GM18907 (cell line): Measurements from ENCODE around the gene ELMOD3.
"Not testable (repeated sequence)": the region's sequence is repeated elsewhere in the genome, so short reads cannot be mapped to it uniquely, and the experiment has no call there.

Experiments
- ATAC-seq: cut with Tn5 transposase; IDR thresholded peaks from one replicate; pipeline ENCODE4 v1.9.1; 2021; ENCODE audit warnings: mild to moderate bottlenecking, moderate library complexity; ENCODE audit not compliant: unreplicated experiment

ELMOD3 gene

DNA sequence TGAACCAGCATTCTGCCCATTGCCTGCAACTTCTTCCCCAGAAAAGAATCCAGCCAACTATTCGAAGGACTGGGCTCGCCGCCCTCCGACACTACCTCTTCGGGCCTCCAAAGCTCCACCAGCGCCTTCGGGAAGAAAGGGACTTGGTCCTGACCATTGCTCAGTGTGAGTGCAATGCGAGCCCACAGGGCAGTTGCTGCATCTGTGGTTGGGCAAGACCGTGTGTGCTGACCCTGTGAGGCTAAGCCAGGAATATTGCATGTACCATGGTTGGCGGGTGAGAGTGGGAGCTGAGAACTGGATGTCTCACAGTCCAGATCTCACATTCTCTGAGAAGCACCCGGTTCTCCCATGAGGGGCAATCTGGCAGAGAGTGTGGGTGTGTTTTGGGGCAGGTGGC, 16.5 kb downstream of the ELMOD3 start:
- no peak for ATAC-seq

DNA sequence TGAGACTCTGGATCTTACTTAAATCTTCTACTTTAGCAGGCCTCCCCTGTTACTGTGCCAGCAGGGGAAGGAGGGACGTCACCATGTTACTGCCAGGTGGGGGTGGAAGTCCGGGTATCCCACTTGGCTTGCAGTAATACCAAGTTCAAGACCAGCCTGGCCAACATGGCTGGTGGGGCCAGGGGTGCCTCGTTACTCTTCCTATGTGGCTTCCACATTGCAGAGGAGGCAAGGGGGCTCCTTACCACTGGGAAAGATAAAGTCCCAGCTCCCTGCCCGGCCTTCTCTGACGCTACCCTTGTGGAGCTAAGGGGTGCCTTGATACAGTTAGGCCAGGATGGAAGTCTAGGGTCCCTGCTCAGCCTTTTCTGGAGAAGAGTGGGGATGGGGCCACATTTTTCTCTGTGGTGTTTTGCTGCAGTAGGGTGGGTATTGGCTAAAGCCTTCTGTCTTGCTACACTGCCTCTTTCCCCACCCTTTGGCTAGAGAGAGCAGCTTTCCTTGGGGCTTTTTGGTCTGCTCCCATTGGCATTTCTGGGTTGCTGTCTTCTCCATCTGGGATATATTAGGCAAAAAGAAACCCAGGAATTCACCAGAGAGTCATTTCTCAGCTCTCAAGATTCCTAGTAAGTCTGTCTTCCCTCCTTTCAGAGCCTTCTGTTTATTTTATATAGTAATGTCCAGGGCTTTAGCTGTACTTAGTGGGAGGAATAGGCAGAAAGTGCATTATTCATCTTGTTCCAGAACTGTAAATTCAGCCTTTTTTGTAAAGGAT, 21.9 kb downstream of the ELMOD3 start:
- no peak for ATAC-seq

DNA sequence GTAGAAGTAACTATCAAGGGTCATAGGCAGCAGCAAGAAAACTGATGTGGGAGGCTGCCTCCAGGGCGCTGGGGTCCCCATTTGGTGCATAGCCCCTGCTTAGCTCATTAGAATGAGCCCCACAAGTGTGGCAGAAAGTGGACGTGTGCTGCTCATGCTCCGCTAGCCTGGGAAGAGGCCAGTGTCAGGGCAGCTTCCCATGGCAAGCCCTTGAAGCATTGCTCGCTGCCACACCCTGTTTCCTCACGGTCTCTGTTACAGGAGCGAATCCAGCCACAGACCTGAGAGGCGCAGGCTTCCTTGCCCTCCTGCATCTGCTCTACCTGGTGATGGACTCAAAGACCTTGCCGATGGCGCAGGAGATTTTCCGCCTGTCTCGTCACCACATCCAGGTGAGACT, 22.5 kb downstream of the ELMOD3 start:
- ATAC-seq: no peak

DNA sequence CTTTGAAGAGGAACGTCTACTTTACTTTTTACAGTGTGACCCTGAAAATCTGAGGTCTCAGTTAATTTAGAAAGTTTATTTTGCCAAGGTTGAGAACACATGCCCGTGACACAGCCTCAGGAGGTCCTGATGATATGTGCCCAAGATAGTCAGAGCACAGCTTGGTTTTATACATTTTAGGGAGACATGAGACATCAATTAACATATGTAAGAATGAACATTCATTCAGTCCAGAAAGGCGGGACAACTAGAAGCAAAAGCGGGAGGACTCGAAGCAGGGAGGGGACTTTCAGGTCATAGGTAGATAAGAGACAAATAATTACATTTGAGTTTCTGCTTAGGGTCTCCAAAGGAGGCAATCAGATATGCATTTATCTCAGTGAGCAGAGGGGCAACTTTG, 23.7 kb downstream of the ELMOD3 start:
- no peak for ATAC-seq

DNA sequence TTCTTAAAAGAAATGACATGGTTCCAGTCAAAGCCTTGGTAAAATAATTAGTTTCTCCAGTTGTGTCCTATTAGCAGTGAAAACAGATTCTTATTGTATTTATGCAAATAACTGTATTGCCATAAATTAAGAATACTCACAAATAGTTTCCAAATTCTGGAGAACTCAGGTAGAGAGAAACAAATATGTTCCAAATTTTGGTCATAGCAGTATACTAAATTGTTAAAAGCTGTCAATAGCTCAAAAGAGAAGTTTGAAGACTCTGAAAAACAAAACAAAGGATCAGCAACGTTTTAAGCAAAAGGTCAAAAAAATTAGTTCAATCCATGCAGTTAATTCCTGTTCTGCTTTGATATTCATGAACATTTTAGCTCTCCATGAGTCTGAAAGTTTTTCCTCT, 25.5 kb downstream of the ELMOD3 start:
- no peak for ATAC-seq

- ATAC-seq: not testable (repeated sequence)
Observed at GRCh38 chr2:85383151-85383550, 28.6 kb downstream of the ELMOD3 start.

- no peak for ATAC-seq
Observed at GRCh38 chr2:85383850-85384249, 29.3 kb downstream of the ELMOD3 start.

DNA sequence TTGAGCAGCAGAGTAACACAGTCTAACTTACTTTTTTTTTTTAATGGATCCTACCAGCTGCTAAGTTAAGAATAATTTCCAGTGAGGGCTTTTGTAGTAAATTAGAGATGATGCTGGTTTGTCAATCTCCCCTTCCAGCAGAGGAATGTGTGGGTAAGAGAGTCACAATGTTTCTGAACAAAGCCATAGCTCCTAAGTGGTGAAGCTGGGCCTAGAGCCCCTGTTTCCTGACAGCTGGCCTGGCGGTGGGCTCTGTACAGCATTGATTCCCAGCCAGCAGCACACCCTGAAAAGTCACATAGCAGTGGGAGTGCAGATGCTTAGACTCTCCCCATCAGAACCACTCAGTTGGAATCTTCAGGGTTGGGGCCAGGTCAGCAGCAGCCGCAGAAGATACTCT, 31.2 kb downstream of the ELMOD3 start:
- ATAC-seq: no peak

- no peak for ATAC-seq
Observed at GRCh38 chr2:85387754-85388153, 33.2 kb downstream of the ELMOD3 start.

DNA sequence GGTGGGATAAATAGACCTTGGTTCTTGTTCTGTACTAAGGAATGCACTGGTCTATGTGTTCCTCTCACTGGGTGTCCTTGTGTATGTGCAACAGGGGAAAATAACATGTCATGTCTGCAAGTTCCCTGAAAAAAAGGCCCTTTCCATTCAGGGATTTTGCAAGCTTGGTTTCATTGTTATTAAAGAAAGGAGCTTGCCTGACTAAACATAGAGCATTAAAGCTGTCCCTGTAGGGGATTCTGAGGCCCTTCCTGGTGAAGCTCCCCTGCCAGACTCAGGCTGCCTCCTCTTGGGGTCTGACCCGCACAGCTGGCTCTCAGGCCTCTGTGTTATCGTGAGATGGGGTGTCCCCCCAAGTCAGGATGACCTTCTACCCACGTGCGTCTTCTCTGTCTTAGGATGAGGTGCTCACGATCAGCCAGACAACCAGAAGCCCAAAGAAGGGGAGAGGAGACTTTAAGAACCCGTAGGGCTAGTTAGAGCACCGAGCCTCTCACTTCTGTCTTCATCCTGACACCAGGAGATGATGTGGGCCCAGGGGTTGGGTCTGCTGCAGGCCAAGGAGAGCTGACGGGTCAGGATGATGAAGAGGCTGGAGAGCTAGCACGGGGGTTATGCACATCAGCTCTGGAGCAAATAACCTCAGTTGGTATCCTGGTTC, 34.4 kb downstream of the ELMOD3 start:
- no peak for ATAC-seq

DNA sequence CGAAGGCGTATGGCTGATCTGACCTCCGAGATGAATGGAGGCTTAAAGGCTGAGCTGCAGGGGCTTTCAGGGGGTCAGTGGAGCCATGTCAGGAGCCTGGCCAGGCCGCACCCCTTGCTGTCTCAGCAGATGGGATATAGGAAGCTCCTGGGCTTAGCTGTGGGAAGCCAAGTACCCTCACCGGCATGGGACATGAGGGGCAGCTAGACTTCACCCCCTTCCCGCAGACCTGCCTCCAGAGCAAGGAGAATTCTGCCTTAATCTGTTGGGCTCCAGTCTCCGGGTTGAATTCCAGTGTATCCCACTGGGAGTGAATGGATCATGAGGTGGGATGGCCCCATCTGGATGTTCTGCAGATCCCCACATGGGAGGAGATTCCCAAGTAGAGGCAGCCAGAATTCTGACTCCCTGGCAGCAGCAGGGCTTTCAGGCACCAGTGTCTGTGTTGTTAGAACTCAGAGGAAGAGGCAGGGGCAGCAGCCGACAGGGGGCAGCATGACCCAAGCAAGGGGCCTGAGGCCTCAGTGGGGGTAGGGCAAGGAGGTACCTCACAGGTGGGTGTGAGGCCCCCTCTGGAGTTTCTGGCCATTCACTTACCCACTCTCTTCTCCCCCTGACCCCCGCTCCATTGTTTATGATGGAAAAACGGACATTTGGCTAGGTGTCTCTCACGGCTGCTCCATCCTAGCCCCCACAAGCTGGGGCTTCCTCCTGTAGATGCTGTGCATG, 36.5 kb downstream of the ELMOD3 start:
- ATAC-seq: no peak

DNA sequence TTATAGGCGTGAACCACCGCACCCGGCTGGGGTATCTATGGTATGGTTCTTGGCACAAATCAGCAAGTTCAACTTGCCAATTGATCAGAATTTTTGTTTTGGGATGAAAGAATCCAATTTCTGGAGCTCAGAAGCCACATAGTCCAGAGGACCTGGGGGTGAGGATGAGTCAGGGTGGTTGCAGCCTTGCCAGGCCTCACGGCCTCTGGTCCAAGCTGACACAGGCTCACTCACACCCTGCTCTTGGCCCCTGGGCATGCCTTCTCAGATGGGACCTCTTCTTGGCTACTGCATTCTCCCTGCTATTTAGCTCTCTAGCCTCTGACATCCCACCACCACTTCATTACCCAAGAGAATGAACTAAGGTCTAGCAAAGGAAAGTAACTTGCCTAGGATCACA, 39.3 kb downstream of the ELMOD3 start:
- no peak for ATAC-seq

- ATAC-seq: no peak
Observed at GRCh38 chr2:85394261-85394681, 39.7 kb downstream of the ELMOD3 start.

GRCh38 chr2:85394976-85395375, 40.4 kb downstream of the ELMOD3 start:
- no peak for ATAC-seq

DNA sequence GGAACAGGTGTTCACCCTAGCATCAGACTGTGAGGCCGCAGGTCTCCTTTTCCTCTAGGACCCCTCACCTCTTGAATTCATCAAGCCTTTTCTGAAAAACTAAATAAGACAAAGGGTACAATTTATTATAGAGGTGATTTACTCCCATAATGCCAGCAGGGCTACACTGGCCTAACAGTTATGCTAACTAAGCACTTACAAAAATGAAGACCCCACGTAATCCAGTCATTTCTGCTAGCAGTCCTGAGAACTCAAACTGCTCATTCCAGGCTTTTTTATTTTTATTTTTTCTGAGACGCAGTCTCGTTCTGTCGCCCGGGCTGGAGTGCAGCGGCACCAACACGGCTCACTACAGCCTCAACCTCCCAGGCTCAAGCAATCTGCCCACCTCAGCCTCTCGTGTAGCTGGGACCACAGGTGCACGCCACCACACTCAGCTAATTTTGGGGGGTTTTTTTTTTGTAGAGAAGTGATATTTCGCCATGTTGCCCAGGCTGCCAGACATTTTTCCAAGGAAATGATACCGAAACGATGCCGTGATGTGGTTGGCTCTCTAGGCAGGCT, 41.4 kb downstream of the ELMOD3 start:
- ATAC-seq: no peak

DNA sequence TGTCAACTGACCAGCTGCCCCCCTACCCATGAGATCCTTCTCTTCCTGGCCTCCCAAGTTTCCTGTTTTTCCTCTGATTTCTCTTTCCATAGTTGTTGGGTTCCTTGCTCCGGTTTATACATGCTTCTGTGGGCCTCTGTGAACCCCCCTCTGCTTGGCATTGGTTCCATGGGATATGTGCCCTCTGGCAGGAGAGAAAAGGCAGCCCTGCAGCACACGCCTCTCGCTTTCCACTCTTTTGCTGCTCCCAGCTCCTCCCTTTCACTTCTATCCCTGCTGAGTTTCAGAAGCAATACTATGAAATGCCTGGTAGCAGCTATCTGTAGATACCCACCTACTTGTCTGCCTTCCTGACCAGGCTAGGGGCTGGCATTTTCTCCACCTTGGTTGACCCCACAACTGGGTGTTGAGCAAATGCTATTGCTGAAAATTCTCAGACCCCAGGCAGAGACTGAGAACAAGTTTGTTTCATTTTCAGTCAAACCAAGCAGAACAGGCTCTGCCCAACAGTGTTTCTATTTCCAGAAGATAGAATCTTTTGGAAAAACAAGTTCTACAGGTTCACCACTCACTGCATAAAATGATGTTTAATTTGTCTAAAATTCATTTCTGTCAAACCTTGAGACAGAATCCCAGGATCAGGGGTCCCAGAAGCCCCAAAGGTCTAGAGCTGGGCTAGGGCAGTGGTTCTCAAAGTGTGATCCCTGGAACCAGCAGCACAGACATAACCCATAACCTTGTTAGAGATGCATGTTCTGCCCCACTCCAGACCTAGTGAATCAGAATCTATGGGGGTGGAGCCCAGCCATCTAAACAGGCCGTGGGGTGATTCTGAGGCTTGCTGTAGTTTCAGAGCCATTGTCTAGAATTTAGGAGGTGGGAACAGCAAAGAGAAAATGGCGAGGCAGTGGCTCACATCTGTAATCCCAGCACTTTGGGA, 42.2 kb downstream of the ELMOD3 start:
- ATAC-seq: no peak

DNA sequence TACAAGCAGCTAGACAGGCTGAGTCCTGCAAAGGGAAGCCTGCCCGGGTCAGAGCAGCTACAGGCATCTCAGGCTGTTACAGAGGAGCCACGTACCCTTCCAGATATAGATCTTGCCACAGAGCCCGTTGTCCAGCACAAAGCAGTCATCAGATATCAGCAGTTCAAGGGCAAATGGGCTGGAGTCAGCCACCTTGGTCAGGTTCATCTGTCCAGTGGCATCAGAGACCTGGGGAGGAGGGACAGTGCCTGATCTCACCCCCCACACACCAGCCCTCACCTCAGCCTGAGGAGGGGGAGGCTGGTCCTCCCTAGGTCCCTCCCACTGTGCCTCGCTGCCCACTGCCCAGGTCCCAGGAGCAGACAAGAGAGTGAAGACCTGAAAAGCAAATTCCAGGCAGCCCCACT, 43.4 kb downstream of the ELMOD3 start:
- no peak for ATAC-seq

GRCh38 chr2:85398426-85399182, 44.0 kb downstream of the ELMOD3 start:
- no peak for ATAC-seq

- ATAC-seq: no peak
Observed at GRCh38 chr2:85399183-85399455, 44.5 kb downstream of the ELMOD3 start.

DNA sequence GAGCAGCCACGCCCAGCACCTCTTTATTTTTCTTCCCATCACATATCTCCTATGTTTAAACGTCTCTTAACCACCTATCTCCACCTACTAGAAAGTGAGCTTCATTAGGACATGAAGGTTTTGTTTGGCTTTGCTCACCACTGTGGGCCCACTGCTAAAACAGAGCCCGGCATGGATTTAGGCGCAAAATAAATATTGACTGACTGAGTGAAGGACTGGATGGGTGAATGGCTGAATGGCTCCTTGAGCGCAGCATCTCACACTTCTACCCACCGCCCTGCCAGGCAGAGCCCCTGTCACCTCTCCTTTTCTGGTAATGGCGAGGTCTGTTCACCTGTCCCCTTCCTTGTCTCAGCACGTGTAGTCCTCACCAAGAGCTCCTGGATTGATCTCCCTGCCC, 45.5 kb downstream of the ELMOD3 start:
- no peak for ATAC-seq
